ENCODE data around the gene SLU7. TPM values are rescaled to one million over a fixed set of nuclear protein-coding genes. Genes with fewer than 3 reads are reported as not detected.

The SLU7 gene
- polyA plus RNA-seq: 10 to 100 TPM; 22.8 to 23.9 TPM

DNA sequence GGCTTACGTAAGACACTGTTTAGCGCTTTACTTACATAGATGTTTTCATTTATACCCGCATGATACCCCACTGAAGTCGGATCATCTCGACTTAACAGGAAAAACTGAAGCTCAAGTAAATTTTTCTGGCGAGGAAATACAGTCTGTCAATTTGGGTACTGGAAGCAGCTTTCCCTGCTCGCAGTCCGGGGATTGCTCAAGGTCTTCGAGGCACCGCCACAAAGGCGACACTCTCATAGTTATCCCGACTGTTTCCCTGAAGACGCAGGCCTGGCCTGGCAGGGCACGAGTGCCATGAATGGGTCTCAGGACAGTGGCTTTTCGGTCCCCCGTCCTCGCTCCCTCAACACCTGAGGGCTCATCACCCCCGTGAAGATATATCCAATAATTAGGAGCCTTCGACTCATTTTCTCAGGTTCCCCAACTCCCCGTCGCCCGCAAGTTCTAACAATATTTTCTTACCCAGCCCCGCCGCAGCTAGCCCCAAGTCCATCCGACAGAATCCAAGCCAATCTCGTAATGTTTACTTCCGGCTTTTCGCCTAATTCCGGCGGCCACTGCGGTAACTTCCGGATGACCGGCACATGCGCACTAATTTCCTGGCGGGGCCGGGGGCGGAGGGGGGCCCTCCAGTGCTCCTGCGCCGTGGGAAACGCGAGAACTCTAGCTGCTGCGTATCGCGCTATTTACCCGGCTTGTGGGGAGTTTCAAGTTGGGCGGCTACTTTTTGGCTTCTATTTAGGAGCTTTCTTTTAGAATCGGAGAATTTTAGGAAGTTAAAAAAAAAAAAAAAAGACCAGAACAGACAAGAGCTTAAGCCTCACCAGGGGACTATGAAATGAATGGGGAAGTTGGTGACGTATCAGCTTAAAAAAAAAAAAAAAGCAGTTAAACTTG lies at the start of gene SLU7:
SLU7 (minus strand) TSS at position 521 of the 897 bp plus-strand sequence. CDS start 3,787 bp downstream, outside the sequence.
- 0 to 1% methylated on average over 48 of the region's 48 CpGs for WGBS, 2 donors
- Histone ChIP-seq H3K27ac (ENCODE audit: low read depth in 2 of 2, low read length in 1 of 2) (peak within 1 kb of the TSS; percentile 89 to 92), H3K36me3 (ENCODE audit: control insufficient read depth in 2 of 2, insufficient read depth in 2 of 2, low read length in 1 of 2) (no peaks in the 10 kb centered on the region), H3K27me3 (ENCODE audit: control insufficient read depth in 1 of 2, insufficient read depth in 2 of 2, low read length in 2 of 2) (no peaks in the 10 kb centered on the region), H3K4me3 (ENCODE audit: low read depth in 1 of 2, low read length in 2 of 2) (peak within 1 kb of the TSS; percentile 90 to 99), H3K9me3 (ENCODE audit: control insufficient read depth in 2 of 2, insufficient read depth in 1 of 2, low read depth in 1 of 2, low read length in 1 of 2) (no peaks in the 10 kb centered on the region), H3K4me1 (ENCODE audit: control insufficient read depth in 2 of 2, insufficient read depth in 2 of 2, low read length in 1 of 2) (peaks cover 0 to 2% of the 10 kb centered on the region in 2 donors)

DNA sequence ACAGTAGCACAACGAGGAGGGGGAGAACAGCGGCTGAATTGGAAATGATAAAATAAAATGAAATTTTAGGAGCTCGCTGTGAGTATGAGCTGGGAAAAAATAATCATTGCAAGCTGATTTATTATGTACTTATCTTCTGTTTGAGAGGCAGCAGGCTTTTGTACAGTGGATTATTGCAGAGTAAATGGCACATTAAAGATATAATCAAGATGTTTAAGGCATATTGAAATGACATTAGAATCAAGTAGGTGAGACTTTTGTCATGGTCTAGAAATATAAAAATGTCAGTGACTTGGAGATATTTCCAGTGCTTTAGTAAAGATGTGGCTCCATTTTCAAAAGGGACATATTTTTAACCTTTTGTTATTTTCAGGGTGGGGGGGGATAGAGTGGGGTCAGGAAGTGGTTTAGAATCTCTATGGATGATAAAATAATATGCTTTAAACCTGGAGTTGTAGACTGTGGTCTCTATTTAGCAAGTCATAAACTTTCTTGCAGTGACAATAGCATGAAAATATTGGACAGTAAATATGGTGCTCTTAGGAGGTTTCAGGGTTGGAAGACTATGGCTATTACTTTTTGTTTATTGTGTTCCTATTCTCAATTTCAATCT lies 49.6 kb upstream of the SLU7 start:
- WGBS, 2 donors: 45 to 54% methylated on average over 3 of the region's 3 CpGs
- peaks cover 0 to 7% of the 10 kb centered on the region in 2 donors for H3K4me1 ChIP-seq (ENCODE audit: control insufficient read depth in 2 of 2, insufficient read depth in 2 of 2, low read length in 1 of 2)
- H3K27ac ChIP-seq (ENCODE audit: low read depth in 2 of 2, low read length in 1 of 2): peak overlapping the region; percentile 21 to 47
- H3K27me3 ChIP-seq (ENCODE audit: control insufficient read depth in 1 of 2, insufficient read depth in 2 of 2, low read length in 2 of 2): no peaks in the 10 kb centered on the region
- H3K4me3 ChIP-seq (ENCODE audit: low read depth in 1 of 2, low read length in 2 of 2): peak overlapping the region in 1 of 2 donors; percentile 33
- H3K36me3 ChIP-seq (ENCODE audit: control insufficient read depth in 2 of 2, insufficient read depth in 2 of 2, low read length in 1 of 2): no peaks in the 10 kb centered on the region
- H3K9me3 ChIP-seq (ENCODE audit: control insufficient read depth in 2 of 2, insufficient read depth in 1 of 2, low read depth in 1 of 2, low read length in 1 of 2): no peaks in the 10 kb centered on the region

DNA sequence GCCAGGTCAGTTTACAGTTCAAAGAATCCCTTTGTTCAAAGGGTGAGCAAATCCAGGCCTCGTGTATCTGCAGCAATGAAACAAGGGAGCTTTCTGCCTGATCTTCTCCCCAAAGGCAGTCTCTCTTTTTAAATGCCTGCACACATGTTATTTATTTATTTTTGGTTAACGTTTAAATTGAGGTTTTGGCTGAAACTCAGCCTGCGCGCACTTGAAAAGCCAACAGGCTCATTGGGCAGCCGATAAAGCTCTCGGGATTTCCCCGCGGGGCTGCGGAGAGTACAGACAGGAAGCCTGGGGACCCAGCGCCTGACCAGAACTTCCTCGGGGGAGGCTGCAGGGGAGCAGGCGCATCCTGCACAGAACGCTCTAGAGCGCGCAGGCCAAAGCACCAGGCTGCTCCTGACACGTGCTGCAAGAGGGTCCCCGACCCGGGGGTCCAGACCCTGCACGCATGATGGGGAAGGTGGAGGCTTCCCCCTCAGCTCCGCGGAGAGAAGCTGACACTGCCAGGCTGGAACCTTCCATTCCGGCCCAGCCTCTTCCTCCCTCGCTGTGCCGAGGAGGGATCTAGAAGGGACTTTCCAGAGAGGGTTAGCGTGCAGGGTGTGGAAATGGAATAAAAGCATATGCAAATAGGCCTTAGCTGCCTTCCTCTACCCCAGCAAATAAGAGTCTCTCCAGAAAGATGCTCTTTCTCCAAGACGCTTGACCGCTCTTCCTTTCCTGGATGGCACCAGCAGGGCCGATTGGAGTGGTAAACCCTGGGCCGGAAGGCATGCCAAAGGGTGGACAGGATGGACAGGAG lies 48.9 kb upstream of the SLU7 start:
- H3K4me3 ChIP-seq (ENCODE audit: low read depth in 1 of 2, low read length in 2 of 2): peak overlapping the region; percentile 33 to 40
- H3K4me1 ChIP-seq (ENCODE audit: control insufficient read depth in 2 of 2, insufficient read depth in 2 of 2, low read length in 1 of 2): peaks cover 0 to 7% of the 10 kb centered on the region in 2 donors
- 15% methylated on average over 29 of the region's 29 CpGs for WGBS, 2 donors
- H3K9me3 ChIP-seq (ENCODE audit: control insufficient read depth in 2 of 2, insufficient read depth in 1 of 2, low read depth in 1 of 2, low read length in 1 of 2): no peaks in the 10 kb centered on the region
- peak overlapping the region; percentile 21 to 47 for H3K27ac ChIP-seq (ENCODE audit: low read depth in 2 of 2, low read length in 1 of 2)
- no peaks in the 10 kb centered on the region for H3K27me3 ChIP-seq (ENCODE audit: control insufficient read depth in 1 of 2, insufficient read depth in 2 of 2, low read length in 2 of 2)
- H3K36me3 ChIP-seq (ENCODE audit: control insufficient read depth in 2 of 2, insufficient read depth in 2 of 2, low read length in 1 of 2): no peaks in the 10 kb centered on the region

DNA sequence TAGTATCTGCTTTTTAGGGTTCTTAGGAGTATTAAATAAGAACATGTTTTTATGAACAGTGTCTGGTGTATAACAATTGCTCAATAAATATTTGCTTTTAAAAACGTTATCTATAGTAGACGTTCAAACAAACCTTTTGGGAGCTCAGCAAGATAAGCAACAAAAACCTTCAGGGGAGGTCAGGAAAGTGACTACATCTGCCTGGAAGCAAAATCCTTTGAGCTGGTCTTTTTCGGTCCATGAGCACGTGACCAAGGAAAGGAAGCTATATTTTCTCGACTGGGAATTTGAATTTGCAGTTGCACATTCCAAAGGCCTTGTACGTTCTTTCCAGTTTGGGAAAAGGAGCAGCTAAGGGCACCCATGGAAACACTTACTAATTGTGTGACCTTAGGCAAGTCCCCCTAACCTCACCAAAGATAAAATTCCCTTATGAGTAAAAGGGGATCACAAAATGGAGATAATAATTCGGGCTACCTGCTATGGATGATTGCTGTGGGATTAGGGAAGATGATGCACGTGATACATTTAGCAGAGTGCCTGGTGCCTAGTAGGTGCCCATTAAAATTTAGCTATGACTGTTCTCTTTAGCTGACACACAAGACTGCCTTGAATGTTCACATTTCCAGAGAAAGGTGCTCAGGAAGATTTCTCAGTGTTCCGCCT lies 48.1 kb upstream of the SLU7 start:
- WGBS, 2 donors: 40 to 54% methylated on average over 9 of the region's 9 CpGs
- Histone ChIP-seq H3K27ac (ENCODE audit: low read depth in 2 of 2, low read length in 1 of 2) (peak overlapping the region in 1 of 2 donors; percentile 16), H3K4me3 (ENCODE audit: low read depth in 1 of 2, low read length in 2 of 2) (peak overlapping the region in 1 of 2 donors; percentile 33)

DNA sequence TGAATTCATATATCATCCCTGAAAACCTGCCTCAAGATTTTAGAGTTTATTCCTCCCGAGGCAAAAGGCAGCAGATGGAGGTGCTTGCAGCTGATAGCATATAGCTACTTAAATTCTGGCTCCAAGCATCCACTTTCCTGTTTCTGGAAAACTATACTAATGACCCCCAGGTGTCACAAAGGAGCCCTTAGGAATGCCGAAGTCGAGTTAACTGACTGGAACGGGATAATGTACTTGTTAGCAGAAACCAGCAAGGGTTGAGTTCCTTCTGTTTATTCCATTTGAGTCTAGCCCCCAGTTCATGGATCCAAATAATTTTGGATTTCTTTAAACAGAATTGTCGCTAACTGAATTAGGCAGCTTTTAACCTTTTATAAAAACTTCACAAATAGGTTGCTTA lies 47.2 kb upstream of the SLU7 start:
- Histone ChIP-seq H3K9me3 (ENCODE audit: control insufficient read depth in 2 of 2, insufficient read depth in 1 of 2, low read depth in 1 of 2, low read length in 1 of 2) (no peaks in the 10 kb centered on the region), H3K4me1 (ENCODE audit: control insufficient read depth in 2 of 2, insufficient read depth in 2 of 2, low read length in 1 of 2) (peaks cover 0 to 7% of the 10 kb centered on the region in 2 donors), H3K27ac (ENCODE audit: low read depth in 2 of 2, low read length in 1 of 2) (no peak overlapping the region), H3K4me3 (ENCODE audit: low read depth in 1 of 2, low read length in 2 of 2) (no peak overlapping the region), H3K36me3 (ENCODE audit: control insufficient read depth in 2 of 2, insufficient read depth in 2 of 2, low read length in 1 of 2) (no peaks in the 10 kb centered on the region), H3K27me3 (ENCODE audit: control insufficient read depth in 1 of 2, insufficient read depth in 2 of 2, low read length in 2 of 2) (no peaks in the 10 kb centered on the region)
- WGBS, 2 donors: 86 to 90% methylated on average over 5 of the region's 5 CpGs

More for the DNA sequence above, 48.1 kb upstream of the SLU7 start:
- no peaks in the 10 kb centered on the region for H3K36me3 ChIP-seq (ENCODE audit: control insufficient read depth in 2 of 2, insufficient read depth in 2 of 2, low read length in 1 of 2)
- peaks cover 0 to 7% of the 10 kb centered on the region in 2 donors for H3K4me1 ChIP-seq (ENCODE audit: control insufficient read depth in 2 of 2, insufficient read depth in 2 of 2, low read length in 1 of 2)
- H3K27me3 ChIP-seq (ENCODE audit: control insufficient read depth in 1 of 2, insufficient read depth in 2 of 2, low read length in 2 of 2): no peaks in the 10 kb centered on the region
- no peaks in the 10 kb centered on the region for H3K9me3 ChIP-seq (ENCODE audit: control insufficient read depth in 2 of 2, insufficient read depth in 1 of 2, low read depth in 1 of 2, low read length in 1 of 2)

DNA sequence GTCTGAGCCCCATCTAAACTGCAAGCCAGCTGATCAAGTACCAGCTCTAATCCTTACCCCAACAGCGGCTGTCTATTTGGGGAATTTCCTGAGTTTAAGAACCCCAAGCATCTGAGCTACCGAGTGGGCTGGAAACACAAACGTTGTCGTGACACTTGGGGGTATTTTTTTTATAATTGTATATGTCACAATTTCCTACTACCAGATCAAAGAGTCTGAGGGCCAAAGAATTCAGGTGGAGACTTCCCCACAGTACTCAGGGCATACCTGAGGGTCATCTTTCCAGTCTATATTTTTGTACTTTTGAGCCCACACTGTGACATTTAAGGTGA lies 45.6 kb upstream of the SLU7 start:
- Histone ChIP-seq H3K36me3 (ENCODE audit: control insufficient read depth in 2 of 2, insufficient read depth in 2 of 2, low read length in 1 of 2) (no peaks in the 10 kb centered on the region), H3K4me3 (ENCODE audit: low read depth in 1 of 2, low read length in 2 of 2) (no peak overlapping the region), H3K9me3 (ENCODE audit: control insufficient read depth in 2 of 2, insufficient read depth in 1 of 2, low read depth in 1 of 2, low read length in 1 of 2) (no peaks in the 10 kb centered on the region), H3K27ac (ENCODE audit: low read depth in 2 of 2, low read length in 1 of 2) (no peak overlapping the region), H3K27me3 (ENCODE audit: control insufficient read depth in 1 of 2, insufficient read depth in 2 of 2, low read length in 2 of 2) (no peaks in the 10 kb centered on the region), H3K4me1 (ENCODE audit: control insufficient read depth in 2 of 2, insufficient read depth in 2 of 2, low read length in 1 of 2) (peaks cover 0 to 7% of the 10 kb centered on the region in 2 donors)
- 46 to 59% methylated on average over 4 of the region's 4 CpGs for WGBS, 2 donors

DNA sequence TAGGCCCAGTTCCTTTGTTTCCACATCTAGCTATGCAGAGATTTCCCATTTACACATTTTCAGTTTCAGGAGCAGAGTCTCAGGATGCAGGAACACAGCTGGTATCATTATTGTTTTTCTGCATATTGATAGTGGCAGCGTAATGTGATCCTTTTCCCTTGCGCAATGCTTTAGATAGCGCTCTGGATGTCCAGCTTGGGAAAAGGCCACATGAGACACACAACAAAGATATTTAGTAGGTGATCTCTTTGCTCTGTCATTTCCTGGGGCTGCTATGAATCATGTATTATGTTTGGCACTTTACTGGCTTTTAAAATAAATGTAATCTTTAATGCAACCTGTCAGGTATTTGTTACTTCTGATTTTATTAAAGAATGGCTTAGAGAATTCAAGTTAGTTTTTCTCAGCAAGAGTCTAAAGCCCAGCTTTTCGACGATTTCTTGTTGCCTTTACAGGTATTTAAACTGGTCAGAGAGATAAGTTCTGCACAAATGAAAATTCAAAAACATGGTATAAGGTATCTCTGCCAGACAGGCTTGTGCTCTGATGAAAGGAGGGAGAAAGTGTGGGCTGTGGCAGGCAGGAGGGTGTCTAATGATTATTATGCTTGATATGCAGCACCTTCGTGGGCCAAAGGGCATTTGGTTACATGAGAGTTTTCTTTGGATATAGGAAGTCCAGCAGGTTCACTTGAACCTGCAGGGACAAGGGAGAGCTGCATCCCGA lies 45.0 kb upstream of the SLU7 start:
- no peaks in the 10 kb centered on the region for H3K27me3 ChIP-seq (ENCODE audit: control insufficient read depth in 1 of 2, insufficient read depth in 2 of 2, low read length in 2 of 2)
- 43 to 65% methylated on average over 7 of the region's 7 CpGs for WGBS, 2 donors

DNA sequence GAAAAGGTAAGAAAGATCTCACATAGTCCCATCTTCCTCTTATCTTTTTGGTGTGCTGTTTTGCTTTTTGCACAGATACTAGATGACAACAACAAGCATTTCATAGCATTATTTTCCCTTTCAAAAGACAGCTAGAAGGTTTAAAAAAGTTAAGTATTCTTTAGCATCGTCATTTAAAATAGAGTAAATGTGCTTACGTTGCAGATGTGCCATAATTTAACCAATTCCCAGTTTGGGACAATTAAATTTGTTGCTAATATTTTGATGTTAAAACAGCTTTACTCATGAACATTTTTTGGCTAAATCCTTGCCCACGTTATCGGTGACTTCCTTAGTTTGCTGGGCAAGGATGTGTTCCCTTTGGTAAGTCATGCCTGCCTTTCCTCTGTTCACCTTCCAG lies 44.3 kb upstream of the SLU7 start:
- H3K27me3 ChIP-seq (ENCODE audit: control insufficient read depth in 1 of 2, insufficient read depth in 2 of 2, low read length in 2 of 2): no peaks in the 10 kb centered on the region
- no peak overlapping the region for H3K27ac ChIP-seq (ENCODE audit: low read depth in 2 of 2, low read length in 1 of 2)
- peaks cover 0 to 6% of the 10 kb centered on the region in 2 donors for H3K4me1 ChIP-seq (ENCODE audit: control insufficient read depth in 2 of 2, insufficient read depth in 2 of 2, low read length in 1 of 2)
- no peak overlapping the region for H3K4me3 ChIP-seq (ENCODE audit: low read depth in 1 of 2, low read length in 2 of 2)
- no peaks in the 10 kb centered on the region for H3K36me3 ChIP-seq (ENCODE audit: control insufficient read depth in 2 of 2, insufficient read depth in 2 of 2, low read length in 1 of 2)
- WGBS, 2 donors: 85 to 90% methylated on average over 4 of the region's 4 CpGs
- no peaks in the 10 kb centered on the region for H3K9me3 ChIP-seq (ENCODE audit: control insufficient read depth in 2 of 2, insufficient read depth in 1 of 2, low read depth in 1 of 2, low read length in 1 of 2)

More for the DNA sequence above, 45.0 kb upstream of the SLU7 start:
- H3K27ac ChIP-seq (ENCODE audit: low read depth in 2 of 2, low read length in 1 of 2): no peak overlapping the region
- no peaks in the 10 kb centered on the region for H3K9me3 ChIP-seq (ENCODE audit: control insufficient read depth in 2 of 2, insufficient read depth in 1 of 2, low read depth in 1 of 2, low read length in 1 of 2)
- H3K4me3 ChIP-seq (ENCODE audit: low read depth in 1 of 2, low read length in 2 of 2): no peak overlapping the region
- H3K36me3 ChIP-seq (ENCODE audit: control insufficient read depth in 2 of 2, insufficient read depth in 2 of 2, low read length in 1 of 2): no peaks in the 10 kb centered on the region
- H3K4me1 ChIP-seq (ENCODE audit: control insufficient read depth in 2 of 2, insufficient read depth in 2 of 2, low read length in 1 of 2): peaks cover 0 to 7% of the 10 kb centered on the region in 2 donors
